IPS-15b (cell line): Measurements from ENCODE around the gene EZH1.

Source experiments
- H3K27me3 ChIP-seq: one replicate; pipeline ENCODE4 v1.6.1; 2013; ENCODE audit warnings: low read length; ENCODE audit not compliant: control insufficient read depth, insufficient read depth
- H3K36me3 ChIP-seq: one replicate; pipeline ENCODE4 v1.6.1; 2013; ENCODE audit warnings: low read length; ENCODE audit not compliant: control insufficient read depth, insufficient read depth
- H3K4me1 ChIP-seq: one replicate; pipeline ENCODE4 v1.6.1; 2013; ENCODE audit warnings: mild to moderate bottlenecking, low read length; ENCODE audit not compliant: control insufficient read depth, insufficient read depth
- H3K4me3 ChIP-seq: one replicate; pipeline ENCODE4 v1.5.1; 2013; ENCODE audit warnings: low read depth, low read length
- H3K9ac ChIP-seq: one replicate; pipeline ENCODE4 v1.6.1; 2013; ENCODE audit warnings: low read depth, mild to moderate bottlenecking, low read length
- H3K9me3 ChIP-seq: one replicate; pipeline ENCODE4 v1.6.1; 2013; ENCODE audit warnings: mild to moderate bottlenecking, low read length; ENCODE audit not compliant: control insufficient read depth, insufficient read depth

EZH1 gene

DNA sequence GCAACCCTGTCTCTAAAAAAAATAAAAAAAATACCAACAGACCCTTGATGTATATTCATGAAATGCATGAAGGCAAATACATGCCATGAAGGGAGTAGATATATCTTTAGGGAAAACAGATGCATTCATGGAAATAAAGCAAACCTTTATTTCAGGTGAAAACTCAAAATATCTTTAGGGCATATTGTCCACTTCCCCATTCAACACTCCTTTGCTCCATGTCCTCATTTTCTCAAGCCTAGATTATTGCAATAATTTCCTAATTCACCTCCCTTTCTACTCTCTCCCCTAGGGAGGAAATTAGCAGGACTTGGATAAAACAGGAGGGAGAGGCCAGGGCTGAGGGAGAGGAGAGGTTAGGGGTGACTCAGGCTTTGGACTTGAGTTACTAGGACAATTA lies 22.7 kb upstream of the EZH1 start:
- no peaks in the 10 kb centered on the region for H3K9me3 ChIP-seq
- peaks cover 2% of the 10 kb centered on the region for H3K4me1 ChIP-seq
- peaks cover 2% of the 10 kb centered on the region for H3K27me3 ChIP-seq
- no peaks in the 10 kb centered on the region for H3K36me3 ChIP-seq
- H3K9ac ChIP-seq: no peak overlapping the region
- no peak overlapping the region for H3K4me3 ChIP-seq

DNA sequence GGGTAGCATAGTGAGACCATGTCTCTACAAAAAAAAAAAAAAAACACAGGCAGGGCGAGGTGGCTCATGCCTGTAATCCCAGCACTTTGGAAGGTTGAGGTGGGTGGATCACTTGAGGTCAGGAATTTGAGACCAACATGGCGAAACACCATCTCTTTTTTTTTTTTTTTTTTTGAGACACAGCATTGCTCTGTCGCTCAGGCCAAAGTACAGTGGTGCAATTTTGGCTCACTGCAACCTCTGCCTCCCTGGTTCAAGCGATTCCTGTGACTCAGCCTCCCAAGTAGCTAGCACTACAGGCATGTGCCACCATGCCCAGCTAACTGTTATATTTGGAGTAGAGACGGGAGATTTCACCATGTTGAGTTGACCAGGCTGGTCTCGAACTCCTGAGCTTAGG lies 21.3 kb upstream of the EZH1 start:
- H3K4me1 ChIP-seq: peaks cover 2% of the 10 kb centered on the region
- no peak overlapping the region for H3K4me3 ChIP-seq
- peaks cover 12% of the 10 kb centered on the region for H3K27me3 ChIP-seq
- no peaks in the 10 kb centered on the region for H3K9me3 ChIP-seq
- no peaks in the 10 kb centered on the region for H3K36me3 ChIP-seq
- H3K9ac ChIP-seq: no peak overlapping the region

DNA sequence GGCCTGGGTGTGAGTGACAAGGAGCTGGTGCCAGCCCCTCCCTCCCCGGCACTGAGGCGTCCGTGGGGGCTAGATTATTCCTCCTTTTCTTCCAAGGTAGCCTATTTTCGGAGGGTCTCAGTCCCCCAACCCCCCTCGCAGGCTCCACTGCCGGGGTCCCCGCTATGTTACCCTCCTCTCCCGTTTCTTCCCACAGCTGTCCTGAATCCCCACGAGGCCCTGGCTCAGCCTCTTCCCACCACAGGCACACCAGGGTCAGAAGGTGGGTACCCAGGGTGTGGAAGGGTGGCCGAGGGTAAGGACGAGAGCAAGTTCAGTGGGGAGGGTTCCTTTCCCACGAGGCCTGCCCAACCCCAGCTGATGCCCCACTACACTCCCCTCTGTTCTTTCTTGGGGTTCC lies 16.8 kb upstream of the EZH1 start:
- Histone ChIP-seq H3K27me3 (peaks cover 25% of the 10 kb centered on the region), H3K4me1 (peaks cover 2% of the 10 kb centered on the region), H3K9me3 (no peaks in the 10 kb centered on the region), H3K36me3 (no peaks in the 10 kb centered on the region), H3K9ac (no peak overlapping the region), H3K4me3 (peak overlapping the region; percentile 56)

DNA sequence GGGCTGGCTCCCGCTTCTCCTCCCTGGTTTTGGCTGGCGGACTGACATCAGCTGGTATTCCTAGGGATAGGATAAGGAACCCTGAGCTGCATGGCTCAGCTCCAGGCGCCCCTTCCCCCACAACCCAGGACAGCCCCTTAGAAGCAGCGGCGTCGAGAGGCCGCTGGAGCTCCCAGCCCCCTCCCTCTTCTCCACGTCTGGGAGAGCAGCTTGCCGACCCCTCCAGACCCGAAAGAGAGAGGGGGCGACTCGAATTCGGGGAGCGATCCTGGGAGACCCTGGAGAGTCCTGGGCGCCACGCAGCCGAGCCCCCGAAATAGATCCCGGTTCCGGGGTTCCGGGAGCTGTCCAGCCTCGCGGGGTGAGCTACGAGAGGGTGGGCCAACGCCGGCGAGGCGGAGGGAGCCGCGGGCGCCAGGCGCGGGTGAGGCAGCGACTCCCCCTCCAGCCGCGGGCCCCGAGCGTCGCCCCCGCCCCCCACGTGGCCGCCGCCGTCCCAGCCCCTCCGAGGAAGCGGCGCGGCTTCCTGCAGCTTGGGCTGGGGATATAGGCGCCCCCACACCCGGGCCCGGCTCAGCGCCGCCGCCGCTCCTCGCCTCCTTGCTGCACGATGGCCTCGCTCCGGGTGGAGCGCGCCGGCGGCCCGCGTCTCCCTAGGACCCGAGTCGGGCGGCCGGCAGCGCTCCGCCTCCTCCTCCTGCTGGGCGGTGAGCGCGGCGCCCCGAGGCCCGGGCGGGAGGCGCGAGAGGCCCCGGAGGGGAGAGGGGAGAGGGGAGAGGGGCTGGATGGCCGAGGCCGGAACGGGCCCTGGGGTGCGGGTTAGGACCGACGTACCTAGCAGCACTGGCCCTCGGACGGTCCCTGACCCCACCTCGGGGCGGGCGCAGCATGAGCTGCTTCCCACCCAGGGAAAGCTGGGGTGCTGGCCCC lies 16.1 kb upstream of the EZH1 start, which contains the start of gene RAMP2:
TSS of gene RAMP2 (plus strand) at position 576 of the 930 bp plus-strand sequence. CDS start at position 611, 35 bp downstream.
- Histone ChIP-seq H3K36me3 (no peaks in the 10 kb centered on the region), H3K9ac (peak within 1 kb of the TSS; percentile 37), H3K27me3 (peaks cover 25% of the 10 kb centered on the region), H3K4me3 (peak within 1 kb of the TSS; percentile 56), H3K9me3 (no peaks in the 10 kb centered on the region), H3K4me1 (peaks cover 2% of the 10 kb centered on the region)

DNA sequence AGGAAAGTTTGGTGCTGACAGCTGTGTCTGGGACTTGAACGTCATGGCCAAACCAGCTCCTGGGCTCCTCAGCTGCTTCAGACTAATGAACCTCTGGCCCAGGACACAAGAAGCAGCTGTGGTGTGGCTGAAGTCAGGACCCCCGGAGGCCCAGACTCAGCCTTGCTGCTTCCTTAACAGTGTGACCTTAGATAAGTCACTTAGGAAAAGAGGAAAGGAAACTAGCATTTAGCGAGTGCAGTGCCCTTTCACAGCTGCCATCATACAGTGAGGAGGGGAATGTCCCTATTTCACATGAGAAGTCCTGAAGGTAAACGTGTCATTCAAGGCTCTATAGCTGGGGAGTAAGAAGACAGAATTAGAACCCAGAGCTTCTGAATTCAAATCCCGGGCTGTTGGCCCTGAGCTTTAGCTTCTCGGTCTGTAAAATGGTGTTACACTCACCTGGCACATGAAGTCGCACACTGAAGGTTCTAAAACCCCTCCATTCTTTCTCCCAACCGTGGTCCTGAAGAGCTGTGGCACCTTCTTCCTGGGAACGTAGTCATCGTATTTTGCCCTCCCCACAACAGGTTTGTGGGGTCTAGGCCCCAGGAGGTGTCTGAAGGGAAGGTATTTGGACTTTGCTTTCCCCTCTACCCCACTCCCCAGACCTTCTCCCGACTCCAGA lies 15.3 kb upstream of the EZH1 start:
- H3K4me3 ChIP-seq: peak overlapping the region; percentile 56
- H3K36me3 ChIP-seq: no peaks in the 10 kb centered on the region
- H3K9me3 ChIP-seq: no peaks in the 10 kb centered on the region
- H3K9ac ChIP-seq: no peak overlapping the region
- peaks cover 25% of the 10 kb centered on the region for H3K27me3 ChIP-seq
- peaks cover 2% of the 10 kb centered on the region for H3K4me1 ChIP-seq

DNA sequence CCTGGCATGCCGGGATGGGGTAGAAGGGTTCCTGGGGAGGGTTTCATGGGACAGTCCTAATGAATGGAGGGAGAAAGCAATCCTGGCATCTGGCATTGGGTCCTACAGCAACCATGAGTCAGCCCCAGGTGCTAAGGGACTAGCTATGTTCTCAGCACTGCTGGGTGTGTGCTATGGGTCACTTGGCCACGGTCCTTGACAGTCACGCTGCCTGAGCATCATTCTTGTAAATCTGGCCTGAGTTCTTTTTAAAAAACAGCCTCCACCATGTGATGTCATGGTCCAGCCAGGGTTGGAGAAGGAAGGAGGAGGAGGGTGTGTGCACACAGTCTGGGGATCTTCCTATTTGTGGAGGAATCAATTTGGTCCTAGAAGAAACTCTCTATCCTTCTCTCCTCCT lies 9.9 kb upstream of the EZH1 start:
- Histone ChIP-seq H3K4me1 (no peaks in the 10 kb centered on the region), H3K9me3 (no peaks in the 10 kb centered on the region), H3K36me3 (no peaks in the 10 kb centered on the region), H3K9ac (no peak overlapping the region), H3K4me3 (no peak overlapping the region), H3K27me3 (peaks cover 5% of the 10 kb centered on the region)

DNA sequence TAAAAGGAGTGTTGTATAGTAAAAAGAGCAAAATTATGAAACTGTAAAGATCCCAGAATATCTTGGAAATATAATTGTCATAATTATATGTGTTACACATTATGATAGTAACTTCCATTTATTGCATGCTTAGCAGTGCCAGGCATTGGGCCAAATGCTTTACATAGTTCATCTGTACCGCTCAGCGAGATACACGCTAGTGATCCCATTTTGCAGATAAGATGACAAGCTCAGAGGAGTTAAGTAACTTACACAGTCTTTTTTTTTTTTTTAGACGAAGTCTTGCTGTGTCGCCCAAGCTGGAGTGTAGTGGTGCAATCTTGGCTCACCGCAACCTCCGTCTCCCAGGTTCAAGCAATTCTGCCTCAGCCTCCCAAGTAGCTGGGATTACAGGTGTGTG lies 6.8 kb upstream of the EZH1 start:
- peaks cover 10% of the 10 kb centered on the region for H3K4me1 ChIP-seq
- no peaks in the 10 kb centered on the region for H3K9me3 ChIP-seq
- H3K9ac ChIP-seq: no peak overlapping the region
- no peaks in the 10 kb centered on the region for H3K36me3 ChIP-seq
- no peak overlapping the region for H3K4me3 ChIP-seq
- peaks cover under 1% of the 10 kb centered on the region for H3K27me3 ChIP-seq

DNA sequence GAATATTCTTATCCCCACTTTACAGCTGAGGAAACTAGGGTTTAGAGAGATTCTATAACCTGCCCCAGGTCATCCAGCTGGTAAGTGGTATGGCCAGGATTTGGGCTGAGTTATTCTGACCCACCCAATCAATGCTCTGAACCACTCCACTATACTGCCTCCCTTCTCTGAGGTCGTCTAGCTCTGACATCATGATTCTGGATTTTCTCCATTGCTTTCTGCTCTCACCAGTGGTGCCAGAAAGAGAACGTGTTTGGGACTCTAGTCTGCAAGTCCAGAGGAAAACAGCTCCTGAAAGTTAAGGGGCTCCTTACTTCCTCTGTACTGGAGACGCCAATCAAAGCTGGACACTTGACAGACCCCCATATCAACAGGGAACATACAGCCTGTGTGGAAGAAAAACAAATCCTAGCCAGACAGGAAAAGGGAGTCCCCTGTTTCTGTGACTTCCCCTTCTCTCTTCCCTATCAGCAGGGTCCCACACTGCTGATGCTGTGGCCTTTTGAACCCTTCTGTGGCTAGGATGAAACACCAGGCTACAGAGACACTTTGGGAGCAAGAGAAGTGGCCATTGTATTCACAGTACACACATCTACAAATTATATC lies 6.0 kb upstream of the EZH1 start:
- no peaks in the 10 kb centered on the region for H3K36me3 ChIP-seq
- H3K4me1 ChIP-seq: peaks cover 10% of the 10 kb centered on the region
- H3K9me3 ChIP-seq: no peaks in the 10 kb centered on the region
- no peak overlapping the region for H3K4me3 ChIP-seq
- peaks cover 8% of the 10 kb centered on the region for H3K27me3 ChIP-seq
- H3K9ac ChIP-seq: no peak overlapping the region

DNA sequence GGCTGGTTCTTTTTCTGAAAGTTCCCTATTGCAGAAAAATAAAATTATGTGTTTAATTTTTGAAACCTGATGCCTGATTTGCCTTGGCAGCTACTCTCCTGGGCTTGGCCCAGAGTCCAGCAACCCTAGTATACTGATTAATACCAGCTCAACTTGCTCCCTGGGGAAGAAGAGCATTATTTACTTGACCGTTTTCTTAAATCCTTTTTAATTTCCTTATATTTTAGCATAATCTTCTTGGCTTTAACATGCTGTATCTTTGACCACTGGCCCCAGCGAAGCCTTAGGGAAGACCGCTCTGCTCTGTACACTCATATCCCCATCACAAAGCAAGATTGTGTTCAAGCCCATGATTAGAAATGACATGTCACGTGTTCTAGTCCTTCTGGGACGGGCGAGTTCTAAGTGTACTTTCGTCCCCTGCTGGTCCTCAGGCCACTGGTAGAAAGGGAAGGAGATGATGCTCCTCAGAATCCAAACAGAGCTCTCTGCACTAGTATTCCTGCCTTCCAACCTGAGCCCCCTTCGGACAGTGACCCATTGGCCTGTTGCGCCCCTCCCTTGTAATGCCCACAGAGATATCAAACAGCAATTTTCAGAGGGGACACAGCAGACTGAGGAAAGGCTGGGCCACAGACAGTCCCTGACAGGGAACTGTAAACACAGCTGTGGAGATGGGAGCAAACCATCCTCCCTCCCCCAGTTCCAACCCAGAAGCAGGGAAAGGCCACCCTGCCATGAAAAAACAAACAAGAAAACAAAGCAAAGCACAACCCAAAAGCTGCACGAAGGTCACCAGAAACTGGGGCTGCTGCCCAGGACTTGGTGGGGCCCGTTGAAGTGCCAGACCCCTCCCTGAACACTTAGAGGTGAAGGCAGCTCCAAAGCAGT lies 4.3 kb upstream of the EZH1 start:
- Histone ChIP-seq H3K9me3 (no peaks in the 10 kb centered on the region), H3K4me3 (no peak overlapping the region), H3K9ac (no peak overlapping the region), H3K36me3 (no peaks in the 10 kb centered on the region), H3K4me1 (peaks cover 10% of the 10 kb centered on the region), H3K27me3 (peaks cover 16% of the 10 kb centered on the region)

DNA sequence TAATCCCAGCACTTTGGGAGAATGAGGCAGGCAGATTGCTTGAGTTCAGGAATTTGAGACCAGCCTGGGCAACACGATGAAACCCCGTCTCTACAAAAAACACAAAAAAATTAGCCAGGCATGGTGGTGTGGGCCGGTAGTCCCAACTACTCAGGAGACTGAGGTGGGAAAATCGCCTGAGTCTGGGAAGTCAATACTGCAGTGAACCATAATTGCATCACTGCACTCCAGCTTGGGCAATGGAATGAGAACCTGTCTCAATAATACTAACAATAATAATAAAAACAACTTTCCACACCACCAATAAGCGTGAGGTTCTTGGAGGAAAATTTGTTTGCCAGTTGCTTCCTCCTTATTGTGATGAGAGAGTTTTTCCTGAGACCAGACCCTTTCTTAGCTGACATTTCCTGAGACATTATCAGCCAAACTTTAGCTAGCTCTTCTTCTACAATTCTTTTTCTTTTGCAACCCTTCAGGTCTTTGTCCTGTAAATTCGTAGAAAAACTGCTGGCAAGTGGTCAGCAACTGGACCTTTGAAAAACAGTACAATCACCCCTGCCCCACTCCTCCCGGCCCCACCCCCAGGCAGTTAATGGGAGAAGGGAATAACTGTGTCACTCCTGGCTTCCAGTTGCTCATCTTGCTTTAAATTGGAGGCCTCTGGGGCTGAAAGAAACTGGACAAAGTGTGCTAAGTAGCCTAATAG lies 3.5 kb upstream of the EZH1 start:
- H3K4me1 ChIP-seq: peaks cover 17% of the 10 kb centered on the region
- H3K36me3 ChIP-seq: no peaks in the 10 kb centered on the region
- H3K27me3 ChIP-seq: peaks cover 16% of the 10 kb centered on the region
- H3K9ac ChIP-seq: no peak overlapping the region
- H3K4me3 ChIP-seq: no peak overlapping the region
- no peaks in the 10 kb centered on the region for H3K9me3 ChIP-seq
